SK-N-SH treated with all-trans-retinoic acid at 6 μM for 48 hours (cell line): ENCODE data around the gene PYCR2.

ENCODE experiments used
- ESRRG ChIP-seq: fragments of 250-450 bp; sonication (Bioruptor Pico); IDR thresholded peaks from 2 replicates; pipeline ENCODE4 v1.6.1; 2021; ENCODE audit warnings: mild to moderate bottlenecking
- ISL1 ChIP-seq: fragments of 250-450 bp; sonication (Bioruptor Pico); IDR thresholded peaks from 2 replicates; pipeline ENCODE4 v2.1.2; 2022; ENCODE audit warnings: mild to moderate bottlenecking, moderate library complexity
- PPARA ChIP-seq: fragments of 250-450 bp; sonication (Bioruptor Pico); IDR thresholded peaks from 2 replicates; pipeline ENCODE4 v1.5.0; 2020; ENCODE audit warnings: mild to moderate bottlenecking, borderline replicate concordance
- RARB ChIP-seq: fragments of 250-450 bp; sonication (Bioruptor Pico); IDR thresholded peaks from 2 replicates; pipeline ENCODE4 v1.8.0; 2021; ENCODE audit warnings: mild to moderate bottlenecking, moderate library complexity
- ZC3H10 ChIP-seq: fragments of 250-450 bp; sonication (Bioruptor Pico); IDR thresholded peaks from 2 replicates; pipeline ENCODE4 v1.5.1; 2021; ENCODE audit warnings: mild to moderate bottlenecking, moderate library complexity
- ZFP3 ChIP-seq: fragments of 250-450 bp; sonication (Bioruptor Pico); IDR thresholded peaks from 2 replicates; pipeline ENCODE4 v1.5.0; 2020; ENCODE audit warnings: mild to moderate bottlenecking, moderate library complexity
- ZNF70 ChIP-seq: fragments of 450-650 bp; formaldehyde crosslinking; IDR thresholded peaks from 2 replicates; pipeline ENCODE4 v1.5.0; 2020; ENCODE audit warnings: mild to moderate bottlenecking, moderate library complexity
- ZNF8 ChIP-seq: fragments of 450-650 bp; formaldehyde crosslinking; IDR thresholded peaks from 2 replicates; pipeline ENCODE4 v1.5.0; 2020; ENCODE audit warnings: mild to moderate bottlenecking, moderate library complexity
- TF ChIP-seq, protein P1 (sequence below): fragments of 250-450 bp; sonication (Bioruptor Pico); IDR thresholded peaks from 2 replicates; pipeline ENCODE4 v1.5.1; 2021; ENCODE audit warnings: mild to moderate bottlenecking, moderate library complexity
- TF ChIP-seq, protein P2 (sequence below): fragments of 250-450 bp; sonication (Bioruptor Pico); IDR thresholded peaks from 2 replicates; pipeline ENCODE4 v1.8.0; 2021; ENCODE audit warnings: low read depth, mild to moderate bottlenecking, moderate library complexity, borderline replicate concordance

DNA sequence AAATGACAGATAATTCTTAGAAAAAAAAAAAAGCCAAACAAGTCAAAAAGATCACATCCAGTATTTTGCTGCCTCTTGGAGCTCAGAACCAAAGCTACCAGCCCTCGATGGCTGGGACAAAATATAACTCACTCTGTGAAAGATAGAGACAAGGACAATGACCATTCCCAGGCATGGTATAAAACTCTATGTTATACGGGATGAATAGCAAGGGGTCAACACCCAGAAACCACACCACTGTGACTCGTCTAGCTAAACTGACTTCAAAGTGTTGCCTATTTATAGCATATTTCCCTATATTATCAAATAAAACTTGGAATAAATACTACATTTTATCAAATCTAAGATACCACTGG lies 52.0 kb downstream of the PYCR2 start:
- TF ChIP-seq PPARA (CRISPR knock-in tag) (no peak), RARB (CRISPR knock-in tag) (no peak), ZNF8 (no peak), ZNF70 (CRISPR knock-in tag) (no peak), ISL1 (CRISPR knock-in tag) (no peak), ESRRG (CRISPR knock-in tag) (no peak), ZC3H10 (no peak), ZFP3 (CRISPR knock-in tag) (no peak)
- TF ChIP-seq, protein P1, sequence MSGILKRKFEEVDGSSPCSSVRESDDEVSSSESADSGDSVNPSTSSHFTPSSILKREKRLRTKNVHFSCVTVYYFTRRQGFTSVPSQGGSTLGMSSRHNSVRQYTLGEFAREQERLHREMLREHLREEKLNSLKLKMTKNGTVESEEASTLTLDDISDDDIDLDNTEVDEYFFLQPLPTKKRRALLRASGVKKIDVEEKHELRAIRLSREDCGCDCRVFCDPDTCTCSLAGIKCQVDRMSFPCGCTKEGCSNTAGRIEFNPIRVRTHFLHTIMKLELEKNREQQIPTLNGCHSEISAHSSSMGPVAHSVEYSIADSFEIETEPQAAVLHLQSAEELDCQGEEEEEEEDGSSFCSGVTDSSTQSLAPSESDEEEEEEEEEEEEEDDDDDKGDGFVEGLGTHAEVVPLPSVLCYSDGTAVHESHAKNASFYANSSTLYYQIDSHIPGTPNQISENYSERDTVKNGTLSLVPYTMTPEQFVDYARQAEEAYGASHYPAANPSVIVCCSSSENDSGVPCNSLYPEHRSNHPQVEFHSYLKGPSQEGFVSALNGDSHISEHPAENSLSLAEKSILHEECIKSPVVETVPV (CRISPR knock-in tag), result no peak
- TF ChIP-seq, protein P2, sequence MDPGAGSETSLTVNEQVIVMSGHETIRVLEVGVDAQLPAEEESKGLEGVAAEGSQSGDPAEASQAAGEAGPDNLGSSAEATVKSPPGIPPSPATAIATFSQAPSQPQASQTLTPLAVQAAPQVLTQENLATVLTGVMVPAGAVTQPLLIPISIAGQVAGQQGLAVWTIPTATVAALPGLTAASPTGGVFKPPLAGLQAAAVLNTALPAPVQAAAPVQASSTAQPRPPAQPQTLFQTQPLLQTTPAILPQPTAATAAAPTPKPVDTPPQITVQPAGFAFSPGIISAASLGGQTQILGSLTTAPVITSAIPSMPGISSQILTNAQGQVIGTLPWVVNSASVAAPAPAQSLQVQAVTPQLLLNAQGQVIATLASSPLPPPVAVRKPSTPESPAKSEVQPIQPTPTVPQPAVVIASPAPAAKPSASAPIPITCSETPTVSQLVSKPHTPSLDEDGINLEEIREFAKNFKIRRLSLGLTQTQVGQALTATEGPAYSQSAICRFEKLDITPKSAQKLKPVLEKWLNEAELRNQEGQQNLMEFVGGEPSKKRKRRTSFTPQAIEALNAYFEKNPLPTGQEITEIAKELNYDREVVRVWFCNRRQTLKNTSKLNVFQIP (CRISPR knock-in tag), result no peak
